Activated CD8-positive, alpha-beta memory T cell treated with anti-CD3 and anti-CD28 coated beads, Interleukin-2, amount 50 U/mL, for 1 hour (primary cell): ENCODE measurements around the gene RENBP.

Experiments used
- DNase-seq: peaks from one replicate; pipeline ENCODE4 v3.0.0-alpha.2; 2020; ENCODE audit errors: extremely low read depth

Gene RENBP

DNA sequence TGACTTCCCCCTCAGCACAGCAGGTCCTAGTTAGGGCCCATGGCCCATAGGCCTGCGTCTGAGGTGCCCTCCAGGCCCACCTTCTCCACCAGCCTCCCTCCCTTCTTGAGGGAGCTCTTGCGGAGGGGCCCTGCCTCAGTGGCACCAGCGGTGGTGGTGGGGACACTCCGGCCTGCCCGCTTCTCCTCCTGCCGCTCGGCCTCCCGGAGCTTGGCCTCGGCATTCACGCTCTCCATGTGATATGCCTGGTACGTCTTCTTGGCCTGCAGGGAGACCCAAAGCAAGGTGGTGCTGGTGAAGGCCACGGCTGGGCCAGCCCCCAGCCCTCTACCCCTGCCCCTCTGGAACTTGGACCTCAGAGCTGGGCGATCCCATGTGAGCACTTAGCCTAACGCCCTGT is 23.9 kb downstream of the RENBP start:
- DNase-seq: no peak

DNA sequence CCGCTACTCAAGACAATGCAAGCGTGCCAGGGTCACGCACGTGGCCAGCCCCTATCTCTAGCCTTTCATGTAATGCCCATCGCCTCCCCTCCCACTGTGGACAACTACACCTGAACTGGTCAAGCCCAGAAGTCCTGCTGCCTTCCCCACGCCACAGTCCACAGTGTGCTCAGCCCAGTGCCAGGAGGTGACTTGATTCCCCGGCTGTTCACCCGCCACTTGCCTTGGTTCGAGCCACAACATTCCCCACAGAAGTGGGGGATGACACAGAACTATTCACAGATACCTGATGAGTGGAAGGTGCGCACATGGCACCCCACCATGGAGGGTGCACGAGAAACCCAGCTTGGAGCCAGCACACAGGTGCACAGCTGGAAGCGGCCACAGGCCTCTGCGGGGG is 25.2 kb downstream of the RENBP start:
- no peak for DNase-seq

DNA sequence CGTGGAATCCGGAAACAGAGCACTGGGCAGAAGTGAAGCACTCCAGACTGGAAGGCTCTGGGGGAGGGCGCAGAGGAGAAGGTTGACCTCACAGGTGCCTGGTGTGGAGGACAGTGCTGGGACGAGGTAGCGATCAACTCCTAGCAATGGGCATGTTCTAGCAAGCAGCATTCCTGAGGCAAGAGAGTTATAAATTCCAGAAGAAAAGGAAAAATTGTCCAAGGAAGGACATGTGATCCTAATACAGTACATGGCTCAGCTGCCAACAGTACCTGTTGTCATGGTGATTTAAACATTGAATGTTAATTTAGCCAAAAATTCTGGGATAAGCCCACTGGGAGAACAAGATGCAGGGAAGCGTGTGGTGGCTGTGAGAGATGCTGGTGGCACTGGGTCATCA is 26.6 kb downstream of the RENBP start:
- DNase-seq: no peak

DNA sequence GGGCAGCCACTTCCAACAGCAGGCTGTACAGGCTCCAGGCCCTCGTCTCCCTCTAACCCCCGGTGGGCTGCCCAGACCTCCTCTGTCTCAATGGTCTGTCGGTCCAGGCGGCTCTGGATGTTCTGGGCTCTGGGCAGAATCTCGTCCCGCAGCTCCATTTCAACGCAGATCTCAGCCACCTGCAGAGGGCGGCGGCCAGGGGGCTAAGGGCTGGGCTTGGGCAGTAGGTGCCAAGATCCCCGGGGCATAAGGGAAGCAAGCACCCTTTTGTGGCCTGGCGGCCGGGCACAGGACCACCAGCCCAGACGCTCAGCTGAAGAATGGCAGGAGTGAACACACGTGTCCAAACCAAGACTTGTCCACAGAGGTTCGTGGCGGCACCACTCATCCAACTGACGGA is 30.7 kb downstream of the RENBP start:
- no peak for DNase-seq

DNA sequence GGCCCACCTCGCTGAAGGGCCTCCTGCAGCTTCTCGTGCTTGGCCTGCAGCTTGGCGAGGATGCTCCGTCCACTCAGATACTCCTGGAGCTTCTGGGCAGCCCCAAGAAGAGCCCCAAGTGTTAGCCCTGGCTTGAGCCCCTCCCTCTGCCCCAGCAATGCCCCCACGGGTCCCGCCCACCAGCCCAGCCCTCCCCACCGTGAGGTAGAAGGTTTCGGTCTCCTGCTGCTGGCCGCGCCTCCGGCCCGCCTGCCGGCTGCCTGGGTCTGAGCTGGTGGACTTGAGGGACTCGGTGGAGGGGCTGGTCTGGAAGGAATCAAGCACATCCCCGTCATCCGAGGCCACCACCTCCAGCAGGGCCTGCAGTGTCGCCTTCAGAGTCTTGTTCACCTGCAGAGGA is 31.2 kb downstream of the RENBP start:
- no peak for DNase-seq

DNA sequence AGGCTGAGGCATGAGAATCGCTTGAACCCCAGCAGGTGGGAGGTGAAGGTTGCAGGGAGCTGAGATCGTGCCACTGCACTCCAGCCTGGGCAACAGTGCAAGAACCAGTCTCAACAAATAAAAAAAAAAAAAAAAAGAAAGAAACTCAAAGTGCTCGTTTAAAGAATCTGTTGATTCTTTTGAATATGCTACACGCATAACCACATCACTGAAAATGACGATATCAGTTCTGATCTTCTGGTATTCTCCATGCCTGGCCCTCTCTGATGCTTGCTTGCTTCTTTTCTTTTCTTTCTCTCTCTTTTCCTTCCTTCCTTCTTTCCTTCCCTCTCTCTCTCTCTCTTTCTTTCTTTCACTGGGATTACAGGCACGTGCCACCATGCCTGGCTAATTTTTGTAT is 32.6 kb downstream of the RENBP start:
- DNase-seq: no peak

DNA sequence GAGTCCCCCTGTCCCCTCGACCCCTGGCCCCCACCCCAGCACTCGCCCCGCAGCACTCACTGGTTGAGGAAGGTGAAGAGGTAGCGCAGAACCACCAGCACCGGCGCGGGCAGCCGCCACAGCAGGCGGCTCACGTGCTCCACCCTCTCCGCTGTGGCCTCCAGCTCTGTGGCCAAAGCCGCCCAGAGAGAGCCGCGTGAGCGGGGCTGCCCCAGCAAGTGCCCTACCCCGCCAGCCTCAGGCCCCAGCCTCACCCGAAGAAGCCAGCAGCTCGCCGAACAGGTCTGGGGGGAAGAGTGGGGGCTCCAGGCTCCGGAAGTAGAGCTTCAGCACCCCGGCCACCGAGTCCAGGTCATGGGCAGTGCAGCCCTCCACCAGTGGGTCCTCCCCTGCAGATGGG is 34.0 kb downstream of the RENBP start:
- DNase-seq: no peak

DNA sequence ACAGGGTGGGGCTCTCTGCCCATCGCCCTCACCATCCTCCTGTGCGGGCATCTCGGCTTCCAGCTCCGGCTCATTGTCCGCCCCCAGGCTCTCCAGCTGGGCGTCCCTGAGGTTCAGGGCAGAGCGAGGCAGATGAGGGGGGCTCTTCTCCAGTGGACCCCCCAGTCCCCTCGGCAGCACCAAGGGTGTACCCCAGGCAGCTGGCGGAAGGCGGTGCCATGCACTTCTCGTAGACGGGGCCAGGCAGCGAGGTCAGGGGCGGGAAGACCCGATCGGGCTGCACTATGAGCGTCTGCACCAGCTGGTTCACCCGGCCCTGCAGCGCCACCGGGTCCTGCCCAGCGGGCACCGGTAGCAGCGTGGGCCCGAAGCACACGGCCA is 34.5 kb downstream of the RENBP start:
- DNase-seq: no peak

DNA sequence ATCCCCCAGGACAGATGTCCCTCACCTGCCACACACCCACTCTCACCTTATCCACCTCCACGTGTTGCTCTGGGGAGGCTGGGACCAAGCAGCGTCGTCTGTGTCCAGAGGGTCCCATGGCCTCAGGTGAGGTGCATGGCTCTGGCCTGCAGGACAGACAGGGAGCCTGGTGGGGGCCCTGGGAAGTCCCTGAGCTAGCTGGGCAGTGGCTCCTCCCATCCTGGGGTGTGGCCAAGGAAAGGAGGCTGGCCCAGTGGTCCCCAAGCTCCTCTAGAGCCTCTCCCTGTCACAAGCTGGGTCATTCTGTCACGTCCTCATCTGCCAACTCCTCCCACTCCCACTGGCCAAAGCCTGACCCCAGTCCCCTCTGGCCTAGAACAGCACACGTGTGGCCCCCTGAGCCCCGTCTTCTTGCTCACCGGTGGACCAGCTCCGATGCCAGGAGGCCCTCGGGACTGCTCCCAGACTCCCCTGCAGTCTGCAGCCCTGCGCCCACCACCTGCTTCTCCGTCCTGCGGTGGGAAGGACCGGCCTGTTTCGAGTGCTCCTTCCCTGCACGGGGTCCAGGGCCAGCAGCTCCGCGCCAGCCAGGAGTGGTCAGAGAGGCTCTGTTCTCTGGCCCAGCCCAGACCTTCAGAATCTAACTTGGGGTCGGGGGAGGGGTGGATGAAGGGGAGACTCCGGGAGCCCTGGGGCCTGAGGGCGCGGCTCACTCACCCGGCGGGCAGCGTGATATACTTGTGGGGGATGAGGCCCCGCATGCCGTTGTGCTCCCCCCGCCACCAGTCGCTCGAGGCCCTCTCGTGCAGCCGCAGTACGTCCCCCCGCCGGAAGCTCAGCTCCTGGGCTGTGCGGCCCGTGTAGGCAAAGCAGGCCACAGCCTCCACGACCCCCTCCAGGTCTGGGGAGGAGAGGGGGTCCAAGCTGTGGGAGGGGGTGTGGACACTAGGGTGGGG is 35.1 kb downstream of the RENBP start:
- DNase-seq: no peak

DNA sequence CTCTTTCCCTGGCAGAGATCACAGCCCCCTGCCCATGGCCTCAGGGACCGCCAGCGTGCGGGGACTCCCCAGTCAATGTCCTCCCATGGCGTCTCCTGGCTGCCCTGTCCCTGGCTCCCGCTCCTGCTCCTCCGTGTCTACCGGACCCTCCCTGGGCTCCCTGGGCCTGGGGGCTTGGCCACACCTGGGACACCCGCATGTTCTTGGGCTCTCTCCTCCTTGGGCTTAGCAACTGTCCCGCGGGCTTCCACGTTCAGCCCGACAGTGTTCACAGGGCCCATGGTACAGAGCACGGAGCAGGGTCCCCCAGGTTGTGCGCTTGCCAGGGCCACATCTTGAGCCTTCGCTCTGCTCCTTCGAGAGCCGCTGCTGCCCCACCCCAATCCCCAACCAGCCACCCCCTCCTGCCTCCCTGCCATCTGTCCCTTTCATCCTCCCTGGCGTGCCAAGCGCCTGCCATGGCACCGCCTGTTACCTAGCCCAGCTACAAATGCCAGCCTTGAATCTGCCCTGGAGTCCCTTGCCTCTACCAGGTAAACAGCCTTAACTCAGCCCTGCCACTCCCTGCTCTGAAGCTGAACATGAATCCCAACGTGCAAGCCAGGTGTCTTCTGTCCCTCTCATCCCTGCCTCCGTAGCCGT is 36.1 kb downstream of the RENBP start:
- DNase-seq: no peak

DNA sequence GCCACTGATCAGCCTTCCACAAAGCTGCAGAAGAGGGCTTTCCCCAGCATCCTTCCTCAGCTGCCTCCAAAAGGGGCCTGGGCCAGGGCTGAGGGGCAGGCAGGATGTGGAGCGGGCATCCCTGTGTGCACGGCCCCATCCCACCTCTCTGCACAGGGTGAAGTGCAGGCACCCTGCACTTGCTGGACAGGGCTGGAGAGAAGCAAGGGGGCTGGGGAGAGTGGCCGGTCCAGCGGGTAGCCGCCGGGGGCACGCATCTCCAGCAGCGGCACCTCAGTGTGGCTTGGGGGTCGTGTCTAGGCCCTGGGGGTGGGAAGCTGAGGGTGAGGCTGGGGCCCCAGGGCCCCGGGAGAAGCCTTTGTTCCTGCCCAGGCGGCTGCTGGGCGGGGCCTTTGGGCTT is 37.0 kb downstream of the RENBP start:
- DNase-seq: no peak

DNA sequence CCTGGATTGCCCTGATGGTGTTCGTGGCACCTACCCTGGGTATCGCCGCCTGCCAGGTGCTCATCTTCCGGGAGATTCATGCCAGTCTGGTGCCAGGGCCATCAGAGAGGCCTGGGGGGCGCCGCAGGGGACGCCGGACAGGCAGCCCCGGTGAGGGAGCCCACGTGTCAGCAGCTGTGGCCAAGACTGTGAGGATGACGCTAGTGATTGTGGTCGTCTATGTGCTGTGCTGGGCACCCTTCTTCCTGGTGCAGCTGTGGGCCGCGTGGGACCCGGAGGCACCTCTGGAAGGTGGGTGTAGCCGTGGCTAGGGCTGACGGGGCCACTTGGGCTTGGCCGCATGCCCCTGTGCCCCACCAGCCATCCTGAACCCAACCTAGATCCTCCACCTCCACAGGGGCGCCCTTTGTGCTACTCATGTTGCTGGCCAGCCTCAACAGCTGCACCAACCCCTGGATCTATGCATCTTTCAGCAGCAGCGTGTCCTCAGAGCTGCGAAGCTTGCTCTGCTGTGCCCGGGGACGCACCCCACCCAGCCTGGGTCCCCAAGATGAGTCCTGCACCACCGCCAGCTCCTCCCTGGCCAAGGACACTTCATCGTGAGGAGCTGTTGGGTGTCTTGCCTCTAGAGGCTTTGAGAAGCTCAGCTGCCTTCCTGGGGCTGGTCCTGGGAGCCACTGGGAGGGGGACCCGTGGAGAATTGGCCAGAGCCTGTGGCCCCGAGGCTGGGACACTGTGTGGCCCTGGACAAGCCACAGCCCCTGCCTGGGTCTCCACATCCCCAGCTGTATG is 38.1 kb downstream of the RENBP start:
- no peak for DNase-seq

DNA sequence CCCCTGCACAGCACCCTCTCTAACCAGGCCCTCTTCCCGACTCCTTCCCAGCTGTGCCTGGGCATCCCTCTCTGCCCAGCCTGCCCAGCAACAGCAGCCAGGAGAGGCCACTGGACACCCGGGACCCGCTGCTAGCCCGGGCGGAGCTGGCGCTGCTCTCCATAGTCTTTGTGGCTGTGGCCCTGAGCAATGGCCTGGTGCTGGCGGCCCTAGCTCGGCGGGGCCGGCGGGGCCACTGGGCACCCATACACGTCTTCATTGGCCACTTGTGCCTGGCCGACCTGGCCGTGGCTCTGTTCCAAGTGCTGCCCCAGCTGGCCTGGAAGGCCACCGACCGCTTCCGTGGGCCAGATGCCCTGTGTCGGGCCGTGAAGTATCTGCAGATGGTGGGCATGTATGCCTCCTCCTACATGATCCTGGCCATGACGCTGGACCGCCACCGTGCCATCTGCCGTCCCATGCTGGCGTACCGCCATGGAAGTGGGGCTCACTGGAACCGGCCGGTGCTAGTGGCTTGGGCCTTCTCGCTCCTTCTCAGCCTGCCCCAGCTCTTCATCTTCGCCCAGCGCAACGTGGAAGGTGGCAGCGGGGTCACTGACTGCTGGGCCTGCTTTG is 38.9 kb downstream of the RENBP start:
- no peak for DNase-seq

DNA sequence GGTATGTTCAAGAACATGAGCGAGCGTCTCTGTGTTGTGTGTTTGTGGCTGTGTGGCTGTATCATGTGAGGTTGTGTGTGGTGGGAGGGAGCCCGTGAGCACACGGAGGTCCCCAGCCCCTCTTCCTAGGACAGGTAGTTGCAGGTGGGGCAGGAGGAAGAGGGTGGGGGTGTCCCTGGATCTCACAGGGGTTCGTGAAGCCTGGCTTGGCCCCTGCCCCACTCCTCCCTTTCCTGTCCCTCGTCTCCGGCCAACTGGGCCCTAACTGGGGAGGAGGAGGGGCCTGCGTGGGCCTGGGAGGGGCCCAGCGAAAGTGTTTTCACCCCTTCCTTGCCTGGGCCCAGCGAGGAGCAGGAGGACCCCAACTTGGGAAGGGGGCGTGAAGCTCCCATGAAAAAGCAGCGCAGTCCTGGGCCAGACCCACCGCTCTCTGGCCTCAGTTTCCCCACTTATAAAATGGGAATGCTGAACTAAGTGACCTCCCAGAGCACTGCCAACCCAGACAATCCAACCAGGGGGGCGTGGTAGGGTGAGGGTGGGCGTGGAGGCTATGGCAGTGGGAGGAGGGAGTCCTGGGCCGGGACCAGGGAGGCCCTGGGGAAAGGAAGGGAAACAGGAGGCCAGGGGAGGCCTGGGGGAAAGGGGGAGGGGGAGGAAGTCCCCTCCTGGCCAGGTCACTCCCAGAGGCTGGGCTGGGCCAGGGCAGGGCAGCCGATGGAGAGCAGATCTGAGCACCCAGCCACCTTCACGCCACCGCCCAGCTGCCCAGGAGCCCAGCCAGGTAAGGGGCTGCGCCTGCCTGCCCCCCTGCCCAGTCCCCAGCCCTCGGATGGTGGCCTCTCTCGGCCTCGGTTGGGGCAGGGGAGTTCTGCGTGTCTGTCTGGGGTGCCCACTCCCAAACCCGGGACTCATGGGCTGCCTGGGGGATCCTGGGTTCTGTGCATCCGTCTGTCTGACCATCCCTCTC is 40.2 kb downstream of the RENBP start, which contains the start of gene AVPR2:
Gene AVPR2 (plus strand): TSS at position 683 of the 967 bp plus-strand sequence. CDS start 473 bp downstream, outside the sequence.
- no peak for DNase-seq

DNA sequence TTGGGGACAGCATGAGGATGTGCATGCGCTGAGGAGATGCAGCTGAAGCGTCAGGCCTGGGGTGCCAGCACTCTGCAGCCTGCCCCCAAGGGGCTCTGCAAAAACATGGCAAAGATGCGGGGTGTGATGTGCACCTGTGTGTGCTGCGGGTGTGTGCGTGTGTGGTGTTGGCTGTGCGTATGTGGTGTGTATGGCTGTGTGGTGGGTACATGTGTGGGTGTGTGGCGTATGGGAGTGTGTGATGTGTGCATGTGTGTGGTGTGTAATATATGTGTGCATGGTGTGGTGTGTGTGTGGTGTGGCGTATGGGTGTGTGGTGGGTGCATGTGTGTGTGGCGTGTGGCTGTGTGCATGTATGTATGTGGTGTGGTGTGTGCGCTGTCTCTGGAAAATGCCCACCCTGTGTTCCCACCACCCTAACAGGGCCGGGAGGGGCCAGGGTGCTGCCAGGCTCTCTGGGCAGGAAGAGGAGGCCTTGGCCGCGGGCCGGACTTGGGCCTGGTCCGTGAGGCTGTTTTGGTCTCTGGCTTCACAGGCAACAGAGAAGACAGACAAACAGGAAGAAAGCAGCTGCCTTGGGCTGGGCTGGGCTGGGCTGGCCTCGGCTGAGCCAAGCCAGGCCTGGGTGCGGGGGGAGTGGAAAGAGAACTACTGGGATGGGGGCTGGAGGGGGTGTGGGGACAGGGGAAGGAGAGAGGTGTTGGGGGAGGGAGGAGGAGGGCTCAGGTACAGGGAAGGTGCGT is 41.0 kb downstream of the RENBP start:
- no peak for DNase-seq

DNA sequence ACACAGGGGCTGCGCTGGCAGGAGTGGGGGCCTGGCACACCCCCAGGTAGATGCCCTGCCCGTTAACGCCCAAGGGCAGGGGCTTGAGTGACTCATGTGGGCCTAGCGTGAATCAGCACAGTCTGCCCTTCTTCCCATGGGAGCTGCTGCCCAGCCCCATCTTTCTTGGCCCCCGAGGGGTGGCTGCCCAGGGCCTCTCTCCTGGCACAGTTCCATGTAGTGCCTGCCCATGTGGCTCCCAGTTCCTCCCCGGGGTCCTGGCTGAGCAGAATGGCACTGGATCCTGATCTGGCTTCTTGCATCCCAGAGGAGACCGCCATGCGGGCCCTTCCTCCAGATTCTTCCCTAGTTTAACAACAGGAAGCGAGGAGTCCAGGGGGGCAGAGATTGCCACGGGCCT is 42.1 kb downstream of the RENBP start:
- no peak for DNase-seq

DNA sequence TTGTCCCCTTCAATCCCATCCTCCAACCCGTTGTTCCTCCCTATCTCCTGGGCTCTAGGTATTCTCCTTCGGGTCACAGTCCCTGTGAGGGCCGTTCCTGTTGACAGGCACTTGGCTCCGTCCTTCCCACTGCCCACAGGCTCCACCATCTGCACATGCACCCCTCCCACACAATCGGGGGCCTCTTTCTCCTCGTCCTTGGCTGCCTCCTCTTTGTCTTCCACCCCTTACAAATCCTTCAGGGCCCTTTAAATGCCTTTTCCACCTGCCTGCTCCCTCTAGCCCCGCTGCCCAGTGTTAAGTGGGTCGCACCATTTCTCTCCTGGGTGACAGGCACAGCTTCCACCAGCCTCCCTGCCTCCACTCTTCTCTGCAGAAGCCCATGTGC is 42.7 kb downstream of the RENBP start:
- DNase-seq: no peak

DNA sequence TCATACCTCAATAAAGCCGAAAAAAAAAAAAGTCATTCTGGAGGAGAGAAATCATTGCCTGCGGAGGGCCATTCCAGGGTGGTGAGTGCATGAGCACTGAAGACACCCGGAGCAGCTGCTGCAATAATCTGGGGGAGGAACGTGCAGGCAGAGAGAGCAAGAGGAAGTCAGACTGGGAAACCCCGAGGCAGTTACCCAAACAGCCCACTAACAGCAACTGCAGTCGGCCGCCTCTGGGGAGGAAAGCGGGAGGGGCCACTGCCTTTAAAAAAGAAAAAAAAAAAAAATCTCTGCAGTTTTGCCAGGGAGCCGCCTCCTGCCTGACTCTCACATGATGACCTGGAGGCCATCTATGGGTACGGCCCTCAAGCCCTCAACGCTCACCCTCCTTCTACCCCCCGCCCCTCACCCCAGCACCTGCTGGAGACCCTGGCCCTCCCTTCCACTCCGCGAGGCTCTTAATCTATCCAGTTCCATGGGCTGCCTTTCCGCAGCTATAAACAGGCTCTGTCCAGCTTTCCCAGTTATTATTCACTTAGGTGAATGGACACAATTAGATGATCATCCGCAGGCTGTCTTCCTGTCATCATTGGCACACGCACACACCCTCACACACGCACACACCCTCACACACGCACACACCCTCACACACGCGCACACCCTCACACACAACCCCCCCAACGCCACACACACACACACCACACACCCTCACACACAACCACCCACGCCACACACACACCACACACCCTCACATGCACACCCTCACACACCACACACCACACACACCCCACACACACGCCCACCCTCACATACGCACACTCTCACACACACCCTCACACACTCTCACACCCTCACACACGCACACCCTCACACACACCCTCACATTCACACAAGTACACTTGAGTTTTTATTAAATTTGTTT is 43.4 kb downstream of the RENBP start:
- no peak for DNase-seq

DNA sequence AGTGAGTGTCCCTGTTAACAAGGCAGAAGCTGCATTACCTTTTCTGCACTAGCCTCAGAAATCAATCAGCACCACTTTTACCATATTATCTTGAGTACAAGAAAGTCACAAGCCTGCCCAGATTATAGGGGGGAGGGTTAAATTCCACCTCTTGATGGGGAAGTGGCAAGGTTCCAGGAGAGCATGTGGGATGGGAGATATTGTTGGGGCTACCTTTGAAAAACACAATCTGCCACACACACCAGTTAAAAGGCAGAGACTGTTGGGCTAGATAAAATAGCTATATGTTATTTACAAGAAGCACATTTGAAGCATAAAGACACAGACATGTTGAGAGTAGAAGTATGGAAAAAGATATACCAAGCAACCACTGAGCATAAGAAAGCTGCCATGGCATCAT is 46.5 kb downstream of the RENBP start:
- DNase-seq: no peak
